ENCODE data around the gene TNP1. TPM values are rescaled to one million over a fixed set of nuclear protein-coding genes. Genes with fewer than 3 reads are reported as not detected.

The TNP1 gene
- total and polyA plus RNA-seq, 2 experiments from 2014 or later, result not detected

DNA sequence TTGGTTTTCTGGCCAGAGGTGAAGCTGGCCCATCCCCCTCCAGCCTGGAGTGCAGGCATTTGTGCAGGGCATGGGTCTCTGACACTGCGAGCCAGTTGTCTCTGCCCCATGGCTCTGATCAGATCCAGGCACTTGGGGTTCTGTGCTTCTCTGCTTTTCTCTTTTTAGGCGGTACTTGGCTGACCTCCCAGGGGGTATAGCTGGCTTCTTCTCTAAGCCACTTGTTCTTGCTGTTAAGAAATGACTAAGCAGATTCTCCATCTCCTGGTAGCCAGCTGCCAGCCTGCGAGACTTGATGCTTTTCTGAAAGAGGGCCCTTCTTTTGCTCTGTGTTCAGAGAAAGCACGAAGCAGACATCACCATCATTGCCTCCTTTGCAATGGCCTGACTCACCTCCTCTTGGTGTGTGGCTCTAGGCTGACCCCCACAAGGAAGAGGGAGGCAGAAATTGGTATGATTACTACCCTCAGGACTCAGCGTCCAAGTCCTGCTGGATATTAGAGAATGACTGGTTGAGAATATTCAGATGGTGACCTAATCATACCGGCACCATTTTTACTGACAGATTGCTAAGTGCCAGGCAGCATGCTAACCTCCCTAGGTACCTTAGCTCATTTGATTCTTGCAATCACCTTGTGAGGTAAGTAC lies 32.7 kb downstream of the TNP1 start:
- TF ChIP-seq EZH2phosphoT487 (IDR thresholded peaks at IDR 0.05; ENCODE audit: low read depth, severe bottlenecking, unreplicated experiment) (no peak), EZH2 (IDR thresholded peaks at IDR 0.05; ENCODE audit: borderline replicate concordance) (no peak)
- TF ChIP-seq, protein P1, sequence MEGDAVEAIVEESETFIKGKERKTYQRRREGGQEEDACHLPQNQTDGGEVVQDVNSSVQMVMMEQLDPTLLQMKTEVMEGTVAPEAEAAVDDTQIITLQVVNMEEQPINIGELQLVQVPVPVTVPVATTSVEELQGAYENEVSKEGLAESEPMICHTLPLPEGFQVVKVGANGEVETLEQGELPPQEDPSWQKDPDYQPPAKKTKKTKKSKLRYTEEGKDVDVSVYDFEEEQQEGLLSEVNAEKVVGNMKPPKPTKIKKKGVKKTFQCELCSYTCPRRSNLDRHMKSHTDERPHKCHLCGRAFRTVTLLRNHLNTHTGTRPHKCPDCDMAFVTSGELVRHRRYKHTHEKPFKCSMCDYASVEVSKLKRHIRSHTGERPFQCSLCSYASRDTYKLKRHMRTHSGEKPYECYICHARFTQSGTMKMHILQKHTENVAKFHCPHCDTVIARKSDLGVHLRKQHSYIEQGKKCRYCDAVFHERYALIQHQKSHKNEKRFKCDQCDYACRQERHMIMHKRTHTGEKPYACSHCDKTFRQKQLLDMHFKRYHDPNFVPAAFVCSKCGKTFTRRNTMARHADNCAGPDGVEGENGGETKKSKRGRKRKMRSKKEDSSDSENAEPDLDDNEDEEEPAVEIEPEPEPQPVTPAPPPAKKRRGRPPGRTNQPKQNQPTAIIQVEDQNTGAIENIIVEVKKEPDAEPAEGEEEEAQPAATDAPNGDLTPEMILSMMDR (IDR thresholded peaks at IDR 0.05; ENCODE audit: poor library complexity), result no peak
- Histone ChIP-seq H3K4me2 (no peak overlapping the region), H3K4me3 (no peak overlapping the region), H3K27ac (no peak overlapping the region), H3K79me2 (no peaks in the 10 kb centered on the region), H3K36me3 (replicated peaks; ENCODE audit: insufficient read depth, low read depth) (no peaks in the 10 kb centered on the region), H3K9me3 (ENCODE audit: low read depth) (no peaks in the 10 kb centered on the region), H2AFZ (no peak overlapping the region), H4K20me1 (ENCODE audit: insufficient read depth, poor library complexity, severe bottlenecking) (no peaks in the 10 kb centered on the region), H3K27me3 (no peaks in the 10 kb centered on the region), H3K4me1 (ENCODE audit: insufficient read depth) (no peaks in the 10 kb centered on the region), H3K9me2 (replicated peaks; ENCODE audit: insufficient read depth) (no peaks in the 10 kb centered on the region)
- no peak for DNase-seq (ENCODE audit: low spot score)
- WGBS (ENCODE audit: low lambda C conversion rate, missing lambda C conversion rate), result 85% methylated on average over 6 of the region's 6 CpGs

DNA sequence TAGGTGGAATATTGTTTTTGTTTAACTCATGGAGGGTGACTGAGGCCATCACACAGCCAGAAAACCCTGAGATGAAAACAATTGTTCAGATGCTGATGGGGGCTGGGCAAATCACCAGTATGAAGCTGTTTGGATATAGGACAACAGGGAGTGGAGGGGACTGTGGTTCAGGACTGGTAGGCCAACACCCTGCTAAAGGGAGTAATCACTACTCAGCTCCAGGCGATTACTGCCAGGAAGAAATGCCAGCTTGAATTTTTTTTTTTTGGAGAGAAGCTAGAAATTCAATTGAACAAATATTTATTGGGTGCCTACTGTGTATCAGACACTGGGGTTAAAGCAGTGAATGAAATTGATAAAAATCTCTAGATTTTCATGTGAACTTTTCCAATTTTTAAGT lies 37.4 kb downstream of the TNP1 start:
- no peaks in the 10 kb centered on the region for H4K20me1 ChIP-seq (ENCODE audit: insufficient read depth, poor library complexity, severe bottlenecking)
- no peaks in the 10 kb centered on the region for H3K4me1 ChIP-seq (ENCODE audit: insufficient read depth)
- DNase-seq (ENCODE audit: low spot score), result no peak
- TF ChIP-seq EZH2 (IDR thresholded peaks at IDR 0.05; ENCODE audit: borderline replicate concordance), result no peak
- TF ChIP-seq EZH2phosphoT487 (IDR thresholded peaks at IDR 0.05; ENCODE audit: low read depth, severe bottlenecking, unreplicated experiment), result no peak
- TF ChIP-seq, protein P1 (IDR thresholded peaks at IDR 0.05; ENCODE audit: poor library complexity), result no peak
- no peaks in the 10 kb centered on the region for H3K9me3 ChIP-seq (ENCODE audit: low read depth)
- H3K79me2 ChIP-seq, result no peaks in the 10 kb centered on the region
- H3K9me2 ChIP-seq (replicated peaks; ENCODE audit: insufficient read depth), result no peaks in the 10 kb centered on the region
- no peak overlapping the region for H3K4me3 ChIP-seq
- H3K27me3 ChIP-seq, result no peaks in the 10 kb centered on the region
- H3K36me3 ChIP-seq (replicated peaks; ENCODE audit: insufficient read depth, low read depth), result no peaks in the 10 kb centered on the region
- H2AFZ ChIP-seq, result no peak overlapping the region
- no peak overlapping the region for H3K4me2 ChIP-seq
- WGBS (ENCODE audit: low lambda C conversion rate, missing lambda C conversion rate), result 96% methylated on average over 1 of the region's 1 CpG
- H3K27ac ChIP-seq, result no peak overlapping the region

DNA sequence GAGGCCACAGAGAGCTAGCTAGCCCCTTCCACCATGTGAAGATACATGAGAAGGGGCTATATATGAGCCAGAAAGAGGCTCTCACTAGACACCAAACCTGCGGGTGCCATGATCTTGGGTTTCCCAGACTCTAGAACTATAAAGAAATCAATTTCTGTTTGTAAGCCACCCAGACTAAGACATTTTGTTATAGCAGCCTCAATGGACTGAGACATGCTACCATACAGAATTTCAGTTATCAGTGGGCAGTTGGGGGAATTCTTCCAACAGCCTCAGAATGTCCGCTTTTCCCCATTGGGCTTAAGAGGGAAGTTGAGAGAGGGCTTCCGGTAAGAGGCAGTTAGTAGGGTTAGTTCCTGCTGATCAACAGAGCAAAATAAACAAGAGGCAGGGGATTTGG lies 39.2 kb downstream of the TNP1 start:
- Histone ChIP-seq H3K27ac (no peak overlapping the region), H3K4me2 (no peak overlapping the region), H3K79me2 (no peaks in the 10 kb centered on the region), H3K4me3 (no peak overlapping the region), H3K9me2 (replicated peaks; ENCODE audit: insufficient read depth) (no peaks in the 10 kb centered on the region), H3K4me1 (ENCODE audit: insufficient read depth) (no peaks in the 10 kb centered on the region), H3K9me3 (ENCODE audit: low read depth) (no peaks in the 10 kb centered on the region), H2AFZ (no peak overlapping the region), H3K27me3 (no peaks in the 10 kb centered on the region), H4K20me1 (ENCODE audit: insufficient read depth, poor library complexity, severe bottlenecking) (no peaks in the 10 kb centered on the region), H3K36me3 (replicated peaks; ENCODE audit: insufficient read depth, low read depth) (no peaks in the 10 kb centered on the region)
- 86% methylated on average over 3 of the region's 3 CpGs for WGBS (ENCODE audit: low lambda C conversion rate, missing lambda C conversion rate)
- DNase-seq (ENCODE audit: low spot score), result no peak
- no peak for TF ChIP-seq EZH2phosphoT487 (IDR thresholded peaks at IDR 0.05; ENCODE audit: low read depth, severe bottlenecking, unreplicated experiment)
- no peak for TF ChIP-seq EZH2 (IDR thresholded peaks at IDR 0.05; ENCODE audit: borderline replicate concordance)
- TF ChIP-seq, protein P1 (IDR thresholded peaks at IDR 0.05; ENCODE audit: poor library complexity), result no peak

All from hepatocyte (in vitro differentiated cells).